Measurements from ENCODE around the gene CKS1B. TPM values are rescaled to one million over a fixed set of nuclear protein-coding genes. Genes with fewer than 3 reads are reported as not detected.

The CKS1B gene
- 20.2 and 22.2 TPM in 2 replicates for total RNA-seq

DNA sequence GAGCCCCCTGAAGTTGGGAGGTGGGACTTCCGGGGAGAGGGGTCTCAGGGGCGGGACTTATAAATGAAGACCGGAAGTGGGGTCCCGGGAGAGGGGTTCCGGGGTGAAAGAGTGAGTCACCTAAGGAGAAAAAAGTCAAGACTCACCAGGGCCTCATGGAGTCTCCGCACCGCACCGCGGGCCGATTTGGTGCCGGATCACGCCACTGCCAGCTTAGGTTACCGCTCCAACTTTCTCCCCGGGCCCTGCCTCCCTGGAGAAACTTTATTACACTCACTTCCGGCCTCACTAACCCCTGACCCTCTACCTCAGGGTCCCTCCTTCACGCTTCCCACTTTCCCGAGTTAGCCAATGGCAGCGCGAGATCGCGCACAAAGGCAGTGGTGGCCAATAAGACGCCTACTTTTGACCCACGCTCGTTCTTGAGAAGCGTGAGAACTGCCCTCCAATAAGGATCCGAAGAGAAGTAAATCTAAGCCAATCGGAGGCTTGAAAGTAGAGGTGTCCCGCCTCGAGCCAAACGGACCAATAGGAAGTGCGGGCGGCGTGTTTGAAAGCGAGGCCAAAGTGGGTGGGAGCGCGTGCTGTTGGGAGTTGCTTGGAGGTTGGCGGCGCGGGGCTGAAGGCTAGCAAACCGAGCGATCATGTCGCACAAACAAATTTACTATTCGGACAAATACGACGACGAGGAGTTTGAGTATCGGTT is at the start of gene CKS1B:
CKS1B (plus strand) TSS at position 580 of the 706 bp plus-strand sequence; CDS start at position 645, 65 bp downstream.

DNA sequence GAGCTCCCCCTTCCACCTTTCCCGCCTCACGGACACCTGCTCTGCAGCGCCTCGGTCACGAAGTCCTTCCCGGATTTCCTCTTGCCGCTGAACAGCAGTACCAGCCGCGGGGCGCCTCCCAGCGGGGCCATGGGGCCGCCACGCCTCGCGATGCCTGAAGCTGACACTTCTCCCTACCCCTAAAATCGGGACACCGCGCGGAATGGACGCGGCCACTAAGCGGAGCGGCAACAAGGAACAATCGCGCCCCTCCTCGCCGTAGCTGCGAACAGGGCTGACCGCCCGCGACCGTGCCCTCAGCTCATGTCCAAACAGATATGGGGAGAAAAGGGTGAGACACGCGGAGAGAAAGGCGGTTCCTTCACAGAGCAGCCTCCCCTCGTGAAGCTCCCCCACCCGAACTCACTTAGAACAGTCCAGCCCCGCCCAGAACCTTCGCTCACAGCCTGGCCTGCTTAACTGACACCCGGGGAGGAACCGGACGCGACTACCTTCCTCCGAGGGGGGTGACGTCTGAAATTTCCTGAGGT is 37.9 kb upstream of the CKS1B start, which contains the start of gene PMVK:
PMVK (minus strand) TSS at position 165 of the 530 bp plus-strand sequence; CDS start at position 131, 34 bp downstream.

DNA sequence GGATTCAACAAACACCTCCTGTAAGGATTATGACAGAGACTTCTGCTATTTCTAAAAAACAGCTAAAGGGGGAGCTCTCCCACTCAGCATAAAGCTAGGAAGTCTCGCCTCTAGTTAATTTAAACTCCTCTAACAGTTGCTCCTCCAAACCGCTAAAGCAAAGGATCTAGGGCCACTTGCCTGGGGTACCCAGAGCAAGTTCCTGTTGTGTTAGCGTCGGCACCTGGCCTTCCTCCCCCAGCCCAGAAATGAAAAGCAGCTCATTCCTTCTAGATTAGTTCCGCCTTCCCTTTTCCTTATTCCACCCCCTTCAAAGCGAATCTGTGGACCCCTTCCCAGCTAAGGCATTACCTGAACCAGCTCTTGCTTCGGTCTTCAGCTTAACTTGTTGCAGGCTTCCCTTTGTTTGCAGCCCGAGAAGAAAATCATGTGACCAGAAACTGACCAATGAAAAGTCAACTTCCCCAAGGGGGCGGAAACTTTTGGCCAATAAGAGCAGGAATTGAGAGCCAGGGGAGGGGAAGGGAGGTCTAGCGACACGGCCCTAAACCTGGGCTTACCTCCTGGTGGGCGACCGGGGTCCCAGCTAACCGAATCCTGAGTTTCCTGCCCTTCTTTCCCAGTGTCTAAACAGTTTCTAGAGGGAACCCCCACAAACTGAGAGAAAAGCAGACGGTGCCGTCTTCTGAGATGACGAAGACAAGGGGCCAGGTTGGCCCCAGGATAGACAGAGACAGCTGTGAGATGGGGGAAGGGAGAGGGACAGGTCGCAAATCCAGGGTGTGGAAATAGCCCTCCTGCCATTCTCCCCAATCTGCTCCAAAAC is 18.6 kb upstream of the CKS1B start, which contains the start of gene PBXIP1:
PBXIP1 (minus strand) TSS at position 382 of the 826 bp plus-strand sequence. CDS start 2,378 bp downstream, outside the sequence.

GRCh38 chr1:154961207-154962155 is 13.0 kb upstream of the CKS1B start, which contains the start of gene PYGO2:
PYGO2 (minus strand) TSS chr1:154961782; CDS start chr1:154961576, 206 bp downstream.

GRCh38 chr1:154970631-154971340 is 3.7 kb upstream of the CKS1B start, which contains the start of gene SHC1:
SHC1 (minus strand) TSS chr1:154970747; CDS start chr1:154970526, 221 bp downstream.

DNA sequence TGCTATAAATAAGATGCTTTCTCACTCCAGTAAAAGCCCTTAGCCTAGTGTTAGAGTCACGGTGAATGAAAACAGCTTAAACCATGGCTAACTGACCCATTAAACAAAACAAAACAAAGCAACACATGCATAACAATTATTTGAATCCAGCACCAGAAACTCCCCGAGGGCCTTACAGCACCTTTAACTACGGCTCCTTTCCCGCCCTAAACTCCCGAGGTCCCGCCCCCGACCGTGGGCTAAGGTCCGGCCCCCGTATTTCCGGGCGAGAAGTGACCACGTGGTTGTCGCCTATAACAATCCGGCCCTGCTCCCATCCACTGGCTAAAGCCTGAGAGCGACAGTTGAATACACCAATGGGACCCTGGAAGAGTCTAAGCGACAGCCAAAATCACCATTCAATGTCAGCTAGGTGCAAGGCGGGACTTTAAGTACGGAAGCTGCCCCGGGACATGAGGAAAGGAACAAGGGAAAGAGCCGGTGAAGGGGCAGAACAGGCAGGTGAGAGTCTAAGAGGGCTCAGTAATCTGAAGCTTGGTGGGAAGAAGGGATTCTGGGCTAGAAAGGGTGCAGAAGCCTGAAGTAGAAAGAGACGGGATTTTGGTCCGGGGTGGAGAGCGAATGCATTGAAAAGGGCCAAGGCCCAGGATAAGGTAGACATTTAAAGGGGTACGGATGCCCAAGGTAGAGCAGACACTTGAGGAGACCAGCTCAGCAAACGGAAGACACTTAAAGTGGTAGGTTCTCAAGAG is 8.6 kb downstream of the CKS1B start, which contains the start of gene FLAD1:
FLAD1 (plus strand) TSS at position 448 of the 752 bp plus-strand sequence. CDS start 351 bp downstream, outside the sequence.

GRCh38 chr1:154993572-154994268 is 19.2 kb downstream of the CKS1B start, which contains the start of gene LENEP:
LENEP (plus strand) TSS chr1:154993586; CDS start chr1:154993608, 22 bp downstream.

DNA sequence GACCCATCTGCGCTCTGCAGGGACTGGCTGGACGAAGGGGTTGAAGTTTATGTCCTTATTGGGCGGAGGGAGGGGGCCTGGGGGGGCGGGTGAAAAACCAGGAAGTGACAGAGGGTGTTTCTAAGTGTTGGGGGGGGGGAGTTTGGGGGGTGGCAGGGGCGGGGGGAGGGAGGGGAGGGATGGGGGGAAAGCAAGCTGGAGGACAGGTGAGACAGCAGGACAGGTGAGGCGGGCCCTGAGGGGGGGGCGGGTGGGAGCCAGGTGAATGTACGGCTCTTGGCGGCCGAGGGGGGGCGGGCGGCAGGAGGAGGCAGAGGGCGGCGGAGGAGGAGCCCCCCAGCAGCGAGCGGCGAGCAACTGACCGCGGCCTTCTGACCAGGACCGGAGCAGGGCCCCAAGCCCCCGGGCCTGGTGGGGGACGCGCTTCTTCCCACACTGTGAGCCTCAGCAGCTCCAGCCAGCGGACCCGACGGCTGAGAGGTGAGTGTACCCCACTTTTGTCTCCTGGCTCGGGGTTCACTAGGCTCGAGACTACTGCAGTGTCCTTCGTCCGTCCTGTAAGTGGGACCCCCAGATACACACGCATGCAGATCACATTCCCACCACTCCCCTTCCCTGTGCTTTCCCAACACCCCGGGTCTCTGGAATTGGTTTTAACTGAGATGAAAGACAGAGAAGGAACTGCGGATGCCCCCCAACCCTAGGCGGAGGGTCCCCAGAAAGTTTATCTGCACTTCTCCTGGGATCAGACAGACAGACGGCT is 28.2 kb downstream of the CKS1B start, which contains the start of gene ZBTB7B:
ZBTB7B (plus strand) TSS at position 339 of the 763 bp plus-strand sequence. CDS start 11,859 bp downstream, outside the sequence.

Other genes starting within 250 kb of the CKS1B start
- gene KCNN3, start 104.4 kb upstream of the CKS1B start, total RNA-seq, result under 0.01 TPM in 1 of 2 replicates, not detected in the other
- 9.3 and 11.2 TPM in 2 replicates for gene PMVK, start 38.0 kb upstream of the CKS1B start, total RNA-seq
- gene PBXIP1, start 18.6 kb upstream of the CKS1B start, total RNA-seq, result 115 and 123 TPM in 2 replicates
- gene PYGO2, start 12.9 kb upstream of the CKS1B start, total RNA-seq, result 4.6 and 10.6 TPM in 2 replicates
- gene SHC1, start 3.9 kb upstream of the CKS1B start, total RNA-seq, result 79.3 and 143 TPM in 2 replicates
- 13.7 and 14.3 TPM in 2 replicates for gene FLAD1, start 8.7 kb downstream of the CKS1B start, total RNA-seq
- gene LENEP, start 18.9 kb downstream of the CKS1B start, total RNA-seq, result 0.60 TPM in 1 of 2 replicates, not detected in the other
- 8.5 and 9.1 TPM in 2 replicates for gene ZBTB7B, start 28.1 kb downstream of the CKS1B start, total RNA-seq
- gene DCST2, start 59.1 kb downstream of the CKS1B start, total RNA-seq, result 0.09 TPM in 1 of 2 replicates, not detected in the other
- gene DCST1, start 59.1 kb downstream of the CKS1B start, total RNA-seq, result not detected in 2 replicates
- gene ADAM15, start 76.6 kb downstream of the CKS1B start, total RNA-seq, result 38.8 and 55.6 TPM in 2 replicates
- 2.4 and 3.6 TPM in 2 replicates for gene EFNA4, start 89.1 kb downstream of the CKS1B start, total RNA-seq
- gene EFNA3, start 104.2 kb downstream of the CKS1B start, total RNA-seq, result 0.79 and 1.1 TPM in 2 replicates
- gene EFNA1, start 153.2 kb downstream of the CKS1B start, total RNA-seq, result 0.86 and 1.3 TPM in 2 replicates
- gene SLC50A1, start 161.2 kb downstream of the CKS1B start, total RNA-seq, result 16.6 and 27.6 TPM in 2 replicates
- gene DPM3, start 165.8 kb downstream of the CKS1B start, total RNA-seq, result 63.7 and 65.9 TPM in 2 replicates
- gene KRTCAP2, start 198.6 kb downstream of the CKS1B start, total RNA-seq, result 82.6 and 100 TPM in 2 replicates
- 3.5 and 5.2 TPM in 2 replicates for gene TRIM46, start 199.2 kb downstream of the CKS1B start, total RNA-seq
- gene THBS3, start 233.2 kb downstream of the CKS1B start, total RNA-seq, result 34.0 and 42.0 TPM in 2 replicates
- 31.9 and 37.7 TPM in 2 replicates for gene MTX1, start 234.0 kb downstream of the CKS1B start, total RNA-seq

Measured in bronchial smooth muscle cell (primary cell).